Fibroblast of lung (primary cell): Measurements from ENCODE around the gene CLN6. TPM values are rescaled to one million over a fixed set of nuclear protein-coding genes. Genes with fewer than 3 reads are reported as not detected.

Experiments used
- DNase-seq, 2 donors: peaks; one replicate each; pipeline versions ENCODE4 v3.0.0 to v3.0.0-alpha.2; 2010; ENCODE audit warnings: low read depth in 2 of 2
- H2AFZ ChIP-seq: 2 replicates; pipeline ENCODE4 v1.5.1; 2012; ENCODE audit warnings: low read length, control low read depth, inconsistent platforms
- H3K27ac ChIP-seq: 2 replicates; pipeline ENCODE4 v1.5.1; 2011; ENCODE audit warnings: low read length, control low read depth; ENCODE audit not compliant: insufficient read depth
- H3K27me3 ChIP-seq: 2 replicates; pipeline ENCODE4 v1.5.1; 2011; ENCODE audit warnings: mild to moderate bottlenecking, low read length; ENCODE audit not compliant: control insufficient read depth, insufficient read depth
- H3K36me3 ChIP-seq: 2 replicates; pipeline ENCODE4 v1.5.1; 2011; ENCODE audit warnings: low read length; ENCODE audit not compliant: control insufficient read depth, insufficient read depth
- H3K4me1 ChIP-seq: 2 replicates; pipeline ENCODE4 v1.5.1; 2011; ENCODE audit warnings: low read length; ENCODE audit not compliant: control insufficient read depth, insufficient read depth; ENCODE audit errors: extremely low read depth
- H3K4me2 ChIP-seq: 2 replicates; pipeline ENCODE4 v1.5.1; 2011; ENCODE audit warnings: low read length, control low read depth; ENCODE audit not compliant: insufficient read depth; ENCODE audit errors: extremely low read depth
- H3K4me3 ChIP-seq, 4 experiments: fragments of 200-600 bp in 1 of 4; sonication (generic) in 1 of 4; replicated peaks in 1 of 4; 2 replicates each; pipeline ENCODE4 v1.5.1; 2011 to 2016; ENCODE audit warnings: low read length in 4 of 4, low read depth in 3 of 4, mild to moderate bottlenecking in 3 of 4, control low read depth in 2 of 4, inconsistent platforms in 1 of 4, mixed read lengths in 1 of 4; ENCODE audit not compliant: insufficient read depth in 1 of 4; ENCODE audit errors: control extremely low read depth in 1 of 4
- H3K79me2 ChIP-seq: 2 replicates; pipeline ENCODE4 v1.5.1; 2012; ENCODE audit warnings: mild to moderate bottlenecking, low read length, inconsistent platforms; ENCODE audit not compliant: control insufficient read depth, insufficient read depth
- H3K9ac ChIP-seq: 2 replicates; pipeline ENCODE4 v1.5.1; 2011; ENCODE audit warnings: mild to moderate bottlenecking, low read length, control low read depth; ENCODE audit not compliant: insufficient read depth
- H3K9me3 ChIP-seq: 2 replicates; pipeline ENCODE4 v1.5.1; 2012; ENCODE audit warnings: low read depth, low read length; ENCODE audit not compliant: control insufficient read depth, insufficient read depth
- H4K20me1 ChIP-seq: 2 replicates; pipeline ENCODE4 v1.5.1; 2011; ENCODE audit warnings: low read length; ENCODE audit not compliant: control insufficient read depth, insufficient read depth; ENCODE audit errors: extremely low read depth
- EZH2 ChIP-seq: IDR thresholded peaks from 2 replicates; pipeline ENCODE4 v1.5.1; 2012; ENCODE audit warnings: low read length, control low read depth, mild to moderate bottlenecking; ENCODE audit errors: missing control alignments
- polyA plus RNA-seq, 2 donors: library from polyadenylated mRNA; depleted of rRNA in 1 of 2; stranded (reverse) in 1 of 2; unstranded in 1 of 2; fragments of >200 nt; gene quantifications; 2 replicates each; pipeline ENCODE4 v1.2.1, GENCODE V29; 2011 to 2012; ENCODE audit warnings: missing spikeins in 1 of 2
- total RNA-seq: library from RNA; depleted of rRNA; stranded (reverse); fragments of >200 nt; gene quantifications from 2 replicates; pipeline ENCODE4 v1.2.1, GENCODE V29; 2014
- TF ChIP-seq, protein P1 (sequence below), 2 donors: IDR thresholded peaks in 1 of 2; conservative IDR thresholded peaks in 1 of 2; 1 replicate in 1 of 2; 2 replicates in 1 of 2; pipeline ENCODE4 v1.5.1; 2011 to 2012; ENCODE audit warnings: low read length in 2 of 2, control low read depth in 1 of 2, inconsistent platforms in 1 of 2, low read depth in 1 of 2, mild to moderate bottlenecking in 1 of 2

The CLN6 gene
- total and polyA plus RNA-seq, 2 donors (not counting 1 experiment from before 2014, with no cell fraction given) = 5.6 to 16.1 TPM

DNA sequence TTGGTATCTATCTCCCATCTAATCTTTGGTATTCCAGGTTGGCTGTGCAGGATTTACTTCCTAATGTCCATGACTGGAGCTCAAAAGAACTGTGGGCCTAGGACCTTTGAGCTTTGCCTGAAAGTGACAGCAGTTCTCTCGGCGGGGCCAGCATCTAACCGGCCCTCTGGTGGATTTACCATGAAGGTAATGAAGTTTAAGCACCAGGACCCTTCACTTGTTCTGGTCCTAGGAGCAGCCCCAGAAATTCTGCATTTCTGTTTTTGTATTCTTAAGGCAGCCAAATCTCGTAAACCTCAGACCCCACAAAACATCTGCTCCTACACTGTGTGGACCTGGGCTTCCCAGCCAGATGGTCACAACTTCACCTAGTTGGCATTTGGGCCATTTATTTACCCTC, 37.4 kb downstream of the CLN6 start:
- no peak overlapping the region for H2AFZ ChIP-seq
- TF ChIP-seq, protein P1, sequence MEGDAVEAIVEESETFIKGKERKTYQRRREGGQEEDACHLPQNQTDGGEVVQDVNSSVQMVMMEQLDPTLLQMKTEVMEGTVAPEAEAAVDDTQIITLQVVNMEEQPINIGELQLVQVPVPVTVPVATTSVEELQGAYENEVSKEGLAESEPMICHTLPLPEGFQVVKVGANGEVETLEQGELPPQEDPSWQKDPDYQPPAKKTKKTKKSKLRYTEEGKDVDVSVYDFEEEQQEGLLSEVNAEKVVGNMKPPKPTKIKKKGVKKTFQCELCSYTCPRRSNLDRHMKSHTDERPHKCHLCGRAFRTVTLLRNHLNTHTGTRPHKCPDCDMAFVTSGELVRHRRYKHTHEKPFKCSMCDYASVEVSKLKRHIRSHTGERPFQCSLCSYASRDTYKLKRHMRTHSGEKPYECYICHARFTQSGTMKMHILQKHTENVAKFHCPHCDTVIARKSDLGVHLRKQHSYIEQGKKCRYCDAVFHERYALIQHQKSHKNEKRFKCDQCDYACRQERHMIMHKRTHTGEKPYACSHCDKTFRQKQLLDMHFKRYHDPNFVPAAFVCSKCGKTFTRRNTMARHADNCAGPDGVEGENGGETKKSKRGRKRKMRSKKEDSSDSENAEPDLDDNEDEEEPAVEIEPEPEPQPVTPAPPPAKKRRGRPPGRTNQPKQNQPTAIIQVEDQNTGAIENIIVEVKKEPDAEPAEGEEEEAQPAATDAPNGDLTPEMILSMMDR (conservative IDR thresholded peaks at IDR 0.05 in 1 of 2, IDR thresholded peaks at IDR 0.05 in 1 of 2; ENCODE audit: low read depth in 1 of 2, low read length in 2 of 2) = no peak
- no peak for TF ChIP-seq EZH2
- H3K27ac ChIP-seq = no peak overlapping the region
- peaks cover 8% of the 10 kb centered on the region for H3K36me3 ChIP-seq
- H3K27me3 ChIP-seq = no peaks in the 10 kb centered on the region
- no peaks in the 10 kb centered on the region for H4K20me1 ChIP-seq
- no peak overlapping the region for H3K9ac ChIP-seq
- peaks cover 7% of the 10 kb centered on the region for H3K4me1 ChIP-seq
- no peak for DNase-seq
- no peak overlapping the region for H3K4me3 ChIP-seq
- H3K4me2 ChIP-seq = no peak overlapping the region
- no peaks in the 10 kb centered on the region for H3K79me2 ChIP-seq
- H3K9me3 ChIP-seq = no peaks in the 10 kb centered on the region

DNA sequence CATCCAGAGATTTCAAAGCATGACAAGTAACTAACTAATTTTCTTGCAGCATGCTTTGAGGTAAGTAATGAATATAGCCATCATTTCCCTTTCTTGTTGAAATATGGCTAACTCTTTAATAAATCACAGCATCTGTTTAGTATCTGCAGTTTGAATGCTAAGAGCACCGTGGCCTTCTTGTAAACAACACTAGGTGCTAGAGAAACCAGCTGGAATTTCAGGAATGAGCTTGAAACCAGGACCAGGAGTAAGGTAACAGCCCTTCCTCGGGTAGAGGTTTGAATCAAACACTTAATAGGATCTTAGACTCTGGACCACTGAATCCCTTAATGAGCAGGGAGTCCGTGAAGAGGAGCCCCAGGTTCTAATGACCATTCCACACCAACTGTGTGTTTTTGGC, 38.0 kb downstream of the CLN6 start:
- Histone ChIP-seq H3K4me1 (peaks cover 7% of the 10 kb centered on the region), H3K9me3 (no peaks in the 10 kb centered on the region), H3K79me2 (no peaks in the 10 kb centered on the region), H3K4me2 (no peak overlapping the region), H2AFZ (no peak overlapping the region), H3K27me3 (no peaks in the 10 kb centered on the region), H3K36me3 (peaks cover 8% of the 10 kb centered on the region), H3K27ac (no peak overlapping the region), H3K9ac (no peak overlapping the region), H3K4me3 (no peak overlapping the region), H4K20me1 (no peaks in the 10 kb centered on the region)
- TF ChIP-seq, protein P1 (conservative IDR thresholded peaks at IDR 0.05 in 1 of 2, IDR thresholded peaks at IDR 0.05 in 1 of 2; ENCODE audit: low read depth in 1 of 2, low read length in 2 of 2) = no peak
- no peak for TF ChIP-seq EZH2
- DNase-seq = no peak

DNA sequence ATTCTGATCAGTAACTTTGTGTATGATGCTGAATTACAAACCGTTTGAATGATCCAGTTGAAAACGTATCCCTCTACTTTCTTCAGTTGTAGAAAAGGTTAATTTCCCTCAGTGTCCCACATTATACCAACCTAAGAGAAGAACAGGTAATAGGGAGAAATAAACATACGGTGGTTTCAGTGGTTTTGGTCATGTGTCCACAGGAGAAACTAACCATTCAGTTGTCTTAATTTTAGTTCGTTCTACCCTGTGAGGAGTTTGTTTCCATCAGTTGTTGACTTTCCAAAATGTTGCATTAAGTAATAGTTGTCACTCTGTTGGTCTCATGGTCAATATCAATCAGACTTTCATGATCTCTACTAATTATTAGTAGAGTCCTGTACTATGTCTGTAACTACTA, 39.5 kb downstream of the CLN6 start:
- Histone ChIP-seq H3K27ac (no peak overlapping the region), H3K79me2 (no peaks in the 10 kb centered on the region), H3K4me3 (no peak overlapping the region), H3K36me3 (peaks cover 6% of the 10 kb centered on the region), H3K27me3 (no peaks in the 10 kb centered on the region), H3K9me3 (no peaks in the 10 kb centered on the region), H3K9ac (no peak overlapping the region), H2AFZ (no peak overlapping the region), H4K20me1 (no peaks in the 10 kb centered on the region), H3K4me2 (no peak overlapping the region), H3K4me1 (peaks cover 7% of the 10 kb centered on the region)
- DNase-seq = no peak
- TF ChIP-seq EZH2 = no peak
- TF ChIP-seq, protein P1 (conservative IDR thresholded peaks at IDR 0.05 in 1 of 2, IDR thresholded peaks at IDR 0.05 in 1 of 2; ENCODE audit: low read depth in 1 of 2, low read length in 2 of 2) = no peak
